Right lung (tissue), 5 donors: ENCODE data around the gene LHCGR. TPM values are rescaled to one million over a fixed set of nuclear protein-coding genes. Genes with fewer than 3 reads are reported as not detected.
"Not testable (repeated sequence)": the region's sequence is repeated elsewhere in the genome, so short reads cannot be mapped to it uniquely, and the experiment has no call there.

Experiments
- DNase-seq, 2 donors: peaks; one replicate each; pipeline ENCODE4 v3.0.0-alpha.2; 2013
- polyA plus RNA-seq, 5 donors: library from polyadenylated mRNA; unstranded; fragments of 120-200 nt; gene quantifications; one replicate each; pipeline versions ENCODE4 v1.2.1 to v1.2.3, GENCODE V29; 2013; ENCODE audit warnings: inconsistent platforms in 1 of 5, low replicate concordance in 1 of 5; ENCODE audit not compliant: insufficient read length in 5 of 5, insufficient read depth in 1 of 5

Gene LHCGR
- polyA plus RNA-seq, 5 donors: 0.06 to 0.21 (median 0.11) TPM; not detected in 1

DNA sequence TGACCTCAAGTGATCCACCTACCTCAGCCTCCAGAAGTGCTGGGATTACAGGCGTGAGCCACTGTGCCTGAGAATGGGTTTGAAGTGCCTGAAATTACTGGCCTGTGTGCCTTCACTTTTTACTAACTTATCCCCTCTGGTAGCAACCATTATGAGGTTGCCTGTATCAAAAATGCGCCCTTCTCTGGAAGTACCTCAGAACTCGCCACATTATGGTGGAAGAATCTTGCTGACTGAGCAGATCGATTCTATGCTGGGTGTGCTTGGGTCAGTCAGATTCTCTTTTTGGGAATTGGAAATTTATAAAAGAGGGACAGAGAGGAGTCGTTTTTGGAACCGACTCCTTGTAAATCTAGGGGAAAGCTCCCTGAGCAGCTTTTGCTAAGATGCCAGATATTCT lies 8.2 kb downstream of the LHCGR start:
- no peak for DNase-seq

DNA sequence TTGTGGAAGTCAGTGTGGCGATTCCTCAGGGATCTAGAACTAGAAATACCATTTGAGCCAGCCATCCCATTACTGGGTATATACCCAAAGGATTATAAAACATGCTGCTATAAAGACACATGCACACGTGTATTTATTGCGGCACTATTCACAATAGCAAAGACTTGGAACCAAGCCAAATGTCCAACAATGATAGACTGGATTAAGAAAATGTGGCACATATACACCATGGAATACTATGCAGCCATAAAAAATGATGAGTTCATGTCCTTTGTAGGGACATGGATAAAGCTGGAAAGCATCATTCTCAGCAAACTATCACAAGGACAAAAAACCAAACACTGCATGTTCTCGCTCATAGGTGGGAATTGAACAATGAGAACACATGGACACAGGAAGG lies 16.3 kb downstream of the LHCGR start:
- DNase-seq: not testable (repeated sequence)

DNA sequence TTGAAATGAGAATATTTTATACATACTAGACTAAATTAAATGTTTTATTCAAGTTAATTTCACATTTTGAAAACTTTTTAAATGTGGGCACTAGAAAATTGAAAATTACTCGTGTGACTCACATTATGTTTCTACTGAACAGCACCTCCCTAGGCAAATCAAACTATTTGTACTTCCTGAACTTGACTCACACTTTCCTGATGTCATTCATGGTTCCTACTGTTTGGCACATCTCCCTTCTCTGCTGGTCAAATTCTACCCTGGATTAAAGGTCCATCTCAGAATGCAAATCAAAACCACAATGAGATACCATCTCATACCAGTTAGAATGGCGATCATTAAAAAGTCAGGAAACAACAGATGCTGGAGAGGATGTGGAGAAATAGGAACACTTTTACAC lies 16.7 kb downstream of the LHCGR start:
- no peak for DNase-seq

DNA sequence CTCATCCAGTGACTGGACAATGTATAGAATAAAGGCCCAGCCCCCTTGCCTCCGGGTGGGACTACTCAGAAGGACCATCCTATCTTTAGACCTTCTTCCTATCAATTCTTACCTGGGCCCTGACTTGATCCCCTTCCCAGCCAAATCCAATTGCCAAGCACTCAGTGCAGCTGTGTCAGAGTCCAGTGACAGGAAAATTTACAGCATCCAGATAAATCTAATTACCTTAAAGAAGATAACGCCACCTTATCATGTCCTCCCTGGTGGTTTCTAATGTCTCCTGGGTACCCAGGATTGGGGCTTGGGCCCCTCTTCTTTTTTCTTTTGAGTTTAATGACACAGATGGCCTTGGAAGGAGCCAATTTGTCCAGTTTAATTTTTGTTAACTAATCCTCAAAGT lies 19.3 kb downstream of the LHCGR start:
- DNase-seq: no peak

DNA sequence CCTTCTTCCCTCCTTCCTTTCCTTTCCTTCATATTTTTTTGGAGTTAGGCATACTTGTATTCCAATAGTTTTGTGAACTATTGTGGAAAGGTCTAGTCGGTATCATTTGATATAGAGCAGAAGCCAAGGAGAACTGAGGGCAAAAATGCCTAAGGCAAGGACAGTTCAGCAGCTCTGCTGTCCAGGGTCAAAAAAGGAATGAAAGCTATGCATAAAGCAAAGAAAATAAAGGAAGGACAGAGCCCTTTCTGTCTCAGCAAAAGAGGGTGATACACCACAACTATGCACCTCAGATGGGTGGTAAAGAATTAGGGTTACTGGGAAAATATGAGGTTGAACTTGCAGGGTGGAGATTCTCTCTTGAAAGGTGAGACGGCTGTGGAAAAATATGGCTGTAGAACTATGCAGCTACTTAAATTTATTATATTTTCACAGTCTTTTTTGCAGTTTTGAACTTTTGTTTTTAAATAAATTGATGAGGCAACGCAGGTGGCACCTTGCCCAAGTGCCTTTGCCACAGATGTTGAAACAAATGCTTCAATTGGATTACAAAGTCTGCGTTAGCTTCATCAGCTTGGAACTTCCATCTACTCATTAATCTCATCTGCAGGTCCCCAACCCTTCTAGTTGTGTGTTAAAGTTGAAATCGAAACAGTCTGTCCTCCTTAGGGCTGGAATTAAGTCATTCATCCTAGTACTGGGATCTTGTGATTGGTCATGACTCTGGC lies 20.8 kb downstream of the LHCGR start:
- no peak for DNase-seq

DNA sequence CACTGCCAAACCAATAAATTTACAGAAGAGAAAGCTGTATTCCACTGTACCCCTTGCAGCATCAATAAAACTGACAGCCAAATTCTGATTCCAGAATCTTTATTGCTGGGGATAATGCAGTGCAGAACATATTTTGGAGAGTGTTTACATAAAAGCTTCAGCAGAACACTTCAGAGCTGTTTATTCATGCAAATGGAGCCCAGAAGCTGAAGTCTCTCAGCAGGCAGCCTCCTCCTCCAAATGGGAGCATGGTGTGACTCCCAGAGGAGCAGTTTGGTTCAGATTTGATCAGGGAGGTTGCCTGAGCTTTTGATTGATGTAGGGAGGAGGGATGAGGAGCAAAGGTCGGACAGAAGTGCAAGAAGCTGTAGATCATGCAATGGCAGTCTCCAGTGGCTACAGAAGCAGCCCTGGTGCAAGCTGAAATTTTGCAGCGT lies 22.4 kb downstream of the LHCGR start:
- no peak for DNase-seq

DNA sequence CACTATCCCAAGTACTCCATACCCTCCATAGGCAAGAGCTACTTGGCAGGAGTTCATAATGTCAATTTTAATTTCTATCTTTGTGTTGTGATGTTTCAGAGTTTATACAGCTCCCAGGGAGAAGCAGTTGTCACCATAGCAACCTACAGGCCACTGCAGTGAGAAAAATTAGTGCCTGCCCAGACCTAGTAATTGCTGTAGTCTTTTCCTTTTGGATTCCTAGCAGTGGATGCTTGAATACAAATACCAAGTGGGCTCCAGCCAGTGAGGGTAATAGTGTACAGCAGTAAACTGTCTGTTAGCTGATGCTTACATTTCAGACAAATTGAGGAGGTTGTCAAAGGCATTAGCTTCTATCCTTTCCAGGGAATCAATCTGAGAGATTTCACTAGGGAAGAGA lies 26.7 kb downstream of the LHCGR start:
- DNase-seq: no peak

DNA sequence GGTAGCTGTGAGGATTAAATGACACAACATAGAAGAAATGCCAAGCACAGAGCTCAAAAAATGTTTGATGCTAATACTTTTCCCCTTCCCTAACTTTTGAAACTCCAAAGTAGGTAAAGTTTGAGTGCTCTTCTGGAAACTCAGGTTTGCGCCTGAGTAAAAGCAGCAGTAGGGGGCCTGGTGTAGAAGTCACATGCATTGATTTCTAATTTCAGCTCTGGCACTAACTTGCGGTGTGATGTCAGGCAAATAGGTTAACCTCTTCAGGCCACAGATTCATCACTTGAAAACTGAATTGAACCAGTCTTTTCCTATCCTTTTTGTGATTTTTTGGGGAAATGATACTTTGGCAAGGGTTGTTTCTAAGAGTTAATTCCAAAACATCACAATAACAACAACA lies 27.2 kb downstream of the LHCGR start:
- no peak for DNase-seq

DNA sequence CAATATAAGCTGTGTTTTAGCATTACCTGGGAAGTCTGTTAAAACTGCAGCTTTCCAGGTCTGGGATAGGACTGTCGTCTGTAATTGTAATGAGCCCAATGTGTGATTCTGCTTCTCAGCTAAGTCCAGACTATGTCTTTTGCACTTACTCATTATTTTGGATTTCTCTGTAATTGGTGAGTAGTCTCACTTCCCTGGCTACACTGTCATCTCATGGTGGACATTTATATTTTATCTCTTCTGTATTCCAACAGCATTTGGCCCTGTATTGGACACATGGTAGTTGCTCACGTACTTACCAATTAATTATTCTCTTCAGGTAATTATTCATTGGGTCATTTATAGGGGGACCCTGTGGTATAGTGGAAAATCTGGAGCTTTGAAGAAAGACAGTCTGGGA lies 28.0 kb downstream of the LHCGR start:
- DNase-seq: no peak

DNA sequence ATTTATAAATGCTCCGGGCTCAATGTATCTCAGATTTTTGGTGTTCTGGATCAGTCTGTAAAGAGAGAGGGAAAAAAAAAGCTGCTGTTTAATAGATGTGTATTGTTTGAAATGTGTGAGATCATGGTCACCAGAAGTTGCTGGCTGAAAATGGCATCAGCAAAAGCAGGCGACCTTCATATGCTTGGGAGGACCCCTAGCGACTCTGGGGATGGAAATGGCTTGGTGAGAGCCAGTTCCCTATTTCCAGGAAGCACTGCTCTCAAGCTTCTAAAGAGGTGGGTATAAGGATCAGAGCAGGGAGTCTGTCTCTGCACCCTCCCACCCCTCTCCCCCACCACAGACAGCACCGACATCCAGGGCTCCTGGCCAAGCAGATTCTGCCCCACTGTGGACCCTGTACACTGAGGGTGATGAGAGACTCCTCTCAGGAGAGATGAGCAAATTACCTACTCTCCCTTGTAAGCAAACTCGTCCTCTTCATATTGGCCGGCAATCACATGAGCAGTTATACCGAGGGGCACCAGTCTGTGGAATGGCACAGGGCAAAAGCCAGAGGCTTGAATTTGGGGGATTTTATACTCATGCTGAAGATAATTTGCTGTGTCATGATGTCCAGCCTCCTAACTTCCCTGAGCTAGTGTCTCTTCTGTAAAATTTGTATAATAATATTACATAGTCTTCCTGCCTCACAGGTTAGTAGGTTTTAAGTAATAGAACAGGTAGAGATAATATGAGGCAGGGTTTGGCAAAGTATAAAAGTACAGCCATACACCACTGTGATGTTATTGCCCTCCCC lies 29.6 kb downstream of the LHCGR start:
- no peak for DNase-seq

DNA sequence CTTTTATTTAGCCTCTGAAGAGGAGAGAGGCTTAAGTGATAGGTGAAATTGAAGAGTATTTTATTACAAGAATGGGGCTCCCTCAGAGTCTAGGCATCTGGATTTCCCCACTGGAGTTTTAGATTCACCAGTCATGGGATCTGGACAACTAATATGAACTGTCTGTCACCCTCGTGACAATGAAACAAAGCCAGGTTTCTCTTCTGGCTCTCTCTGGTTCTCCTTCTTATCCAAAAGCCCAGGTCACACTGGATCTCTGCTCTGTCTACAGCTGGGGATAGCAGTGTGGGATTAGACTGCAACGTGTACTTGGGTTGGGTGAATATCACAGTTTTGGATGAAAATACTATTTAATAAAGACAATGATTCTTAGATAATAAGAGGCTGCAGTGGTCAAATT lies 31.2 kb downstream of the LHCGR start:
- DNase-seq: no peak

DNA sequence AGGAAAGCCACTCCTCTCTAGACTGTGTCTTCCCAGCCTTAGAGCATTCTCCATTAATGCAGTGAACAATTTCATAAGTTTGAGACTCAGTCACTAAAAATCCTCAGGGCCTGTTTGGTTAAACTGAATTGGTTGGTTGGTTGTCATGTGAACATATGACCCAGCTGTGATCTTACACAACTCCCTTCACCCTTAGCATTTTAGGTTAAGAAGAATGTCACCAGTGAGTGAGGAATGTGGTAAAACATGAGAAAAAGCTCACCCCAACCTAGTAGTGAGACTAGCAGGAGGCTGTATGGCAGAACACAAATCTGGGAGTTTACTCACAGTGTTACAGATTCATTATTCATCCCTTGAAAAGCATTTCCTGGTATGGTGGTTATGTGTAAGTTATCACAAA lies 32.4 kb downstream of the LHCGR start:
- no peak for DNase-seq

DNA sequence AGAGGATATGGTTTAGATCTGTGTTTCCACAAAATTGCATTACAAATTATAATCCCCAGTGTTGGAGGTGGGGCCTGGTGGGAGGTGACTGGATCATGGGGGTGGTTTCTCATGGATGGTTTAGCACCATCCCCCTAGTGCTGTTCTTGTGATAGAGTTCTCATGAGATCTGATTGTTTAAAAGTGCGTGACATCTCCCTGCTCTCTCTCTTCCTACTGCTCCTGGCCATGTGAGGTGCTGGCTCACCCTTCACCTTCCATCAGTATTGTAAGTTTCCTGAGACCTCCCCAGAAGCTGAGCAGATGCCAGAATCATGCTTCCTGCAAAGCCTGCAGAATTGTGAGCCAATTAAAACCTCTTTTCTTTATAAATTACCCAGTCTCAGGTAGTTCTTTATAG lies 33.1 kb downstream of the LHCGR start:
- DNase-seq: no peak

DNA sequence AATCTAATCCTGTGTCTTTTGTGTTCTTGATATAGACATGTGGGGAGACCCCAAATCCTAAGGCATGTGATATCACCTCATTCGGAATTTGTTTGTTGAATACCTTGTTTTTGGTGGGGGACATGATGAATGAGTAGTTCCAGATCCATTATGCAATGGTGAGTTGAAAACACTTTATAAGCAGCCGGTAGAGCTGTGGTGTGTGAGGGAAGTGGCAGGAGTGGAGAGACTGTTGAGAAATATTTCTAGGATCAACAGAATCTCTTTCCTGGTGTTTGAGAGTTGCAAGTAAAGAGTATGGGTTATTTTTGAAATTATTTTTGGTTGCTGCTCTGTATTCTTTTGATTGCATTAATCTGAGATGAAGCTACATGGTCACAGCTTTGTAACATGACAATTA lies 34.4 kb downstream of the LHCGR start:
- no peak for DNase-seq

DNA sequence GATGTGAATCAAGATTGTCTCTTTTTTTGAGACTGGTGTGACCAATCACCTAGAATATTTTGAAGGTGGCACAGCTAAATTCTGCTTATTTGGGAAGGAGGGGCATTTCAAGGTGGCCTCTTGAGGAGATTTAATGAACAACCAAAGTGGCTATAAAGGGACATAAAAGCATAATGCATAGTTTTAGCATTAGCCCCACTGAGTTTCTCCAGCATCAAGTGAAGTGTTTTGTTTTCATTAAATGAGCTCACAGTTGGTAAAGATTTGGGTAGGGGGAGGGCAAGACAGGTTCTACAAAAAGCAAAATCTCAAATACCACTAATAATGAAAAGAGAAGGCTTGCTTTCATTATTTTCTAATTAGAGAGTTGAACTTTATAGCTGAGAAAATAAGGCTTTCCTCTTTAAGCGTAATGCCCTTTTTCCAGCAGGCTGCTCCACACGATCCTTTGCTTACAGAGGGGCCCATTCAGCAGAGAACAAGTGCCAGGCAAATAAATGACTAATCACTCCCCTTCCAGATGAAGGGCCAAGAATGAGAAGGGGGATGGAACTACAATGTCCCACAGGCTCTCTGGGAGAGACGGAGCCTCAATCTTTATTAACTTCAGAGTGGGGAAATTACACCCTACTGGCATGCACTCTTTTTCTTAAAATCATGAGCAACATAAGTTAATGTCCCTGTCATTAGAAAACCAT lies 35.9 kb downstream of the LHCGR start:
- peak in 1 of 2 donors; percentile 31 for DNase-seq

DNA sequence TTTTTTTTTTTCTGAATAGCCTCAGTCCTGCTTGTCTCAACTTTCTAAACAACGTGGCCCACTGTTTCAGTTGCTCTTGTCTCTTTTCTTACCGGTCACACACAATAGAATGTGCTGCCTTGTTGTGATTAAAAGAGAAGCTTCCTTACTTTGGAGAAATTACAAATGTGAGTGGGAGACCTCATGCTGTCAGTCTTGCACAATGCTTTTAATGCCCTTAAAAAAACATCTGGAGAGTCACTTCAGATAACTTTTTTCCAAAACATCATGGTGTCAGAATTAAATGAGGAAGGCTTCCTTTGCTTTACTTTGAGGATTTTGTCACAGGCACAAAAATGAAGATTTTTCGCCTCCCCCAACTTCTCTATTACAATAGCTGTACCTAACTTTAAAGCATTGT lies 37.7 kb downstream of the LHCGR start:
- no peak for DNase-seq

DNA sequence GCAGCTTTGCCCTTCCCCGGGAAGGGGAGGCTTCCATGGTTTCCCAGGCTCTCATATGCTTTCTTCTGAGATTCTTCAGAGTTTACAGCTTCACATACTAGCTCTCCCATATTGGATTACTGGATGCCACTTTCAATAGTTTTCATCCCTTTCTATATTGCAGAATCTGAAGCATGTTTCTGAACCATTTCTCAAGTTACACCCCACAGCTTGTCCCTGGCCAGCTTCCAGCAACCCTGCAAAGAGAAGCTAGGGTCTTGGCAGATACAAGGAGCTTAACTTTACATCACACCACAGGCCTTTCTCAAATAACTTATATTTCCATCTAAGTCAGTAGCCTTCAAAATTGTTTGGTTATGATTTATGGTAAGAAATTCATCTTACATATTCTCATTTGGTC lies 39.6 kb downstream of the LHCGR start:
- DNase-seq: peak; percentile 52 to 55

DNA sequence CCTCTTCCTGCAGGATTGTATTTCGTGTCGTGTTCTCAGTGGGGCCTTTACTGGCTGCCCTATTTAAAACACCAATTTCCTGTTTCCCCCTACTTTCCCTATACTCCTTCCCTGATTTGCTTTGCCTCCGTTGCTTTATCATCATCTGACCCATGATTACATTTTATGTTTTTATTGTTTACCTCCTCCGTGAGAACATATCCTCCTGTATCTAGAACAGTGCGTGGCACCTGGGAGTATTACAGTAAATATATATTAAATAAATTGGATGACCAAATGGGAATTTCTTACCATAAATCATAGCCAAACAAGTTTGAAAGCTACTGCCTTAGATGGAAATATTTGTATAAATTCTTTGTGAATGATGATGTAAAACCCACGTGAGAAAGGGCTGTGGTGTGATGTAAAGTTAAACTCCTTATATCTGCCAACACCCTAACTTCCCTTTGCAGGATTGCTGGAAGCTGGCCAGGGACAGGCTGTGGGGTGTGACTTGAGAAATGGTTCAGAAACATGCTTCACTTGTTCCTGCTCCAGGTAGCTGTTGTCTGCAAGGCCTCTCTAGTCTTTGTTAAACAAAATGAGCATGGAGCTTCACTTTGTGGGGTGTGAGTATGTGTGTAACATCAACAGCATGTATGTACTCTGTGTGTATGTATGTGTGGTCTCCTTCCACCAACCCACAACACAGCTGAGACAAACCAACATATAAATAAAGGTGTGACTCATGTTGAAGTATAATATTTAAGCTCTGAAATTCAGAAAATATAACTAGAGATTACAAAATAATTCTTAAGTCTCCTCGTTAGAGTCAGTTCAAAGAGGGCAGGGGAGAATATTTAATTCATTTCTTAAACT lies 40.3 kb downstream of the LHCGR start:
- no peak for DNase-seq

DNA sequence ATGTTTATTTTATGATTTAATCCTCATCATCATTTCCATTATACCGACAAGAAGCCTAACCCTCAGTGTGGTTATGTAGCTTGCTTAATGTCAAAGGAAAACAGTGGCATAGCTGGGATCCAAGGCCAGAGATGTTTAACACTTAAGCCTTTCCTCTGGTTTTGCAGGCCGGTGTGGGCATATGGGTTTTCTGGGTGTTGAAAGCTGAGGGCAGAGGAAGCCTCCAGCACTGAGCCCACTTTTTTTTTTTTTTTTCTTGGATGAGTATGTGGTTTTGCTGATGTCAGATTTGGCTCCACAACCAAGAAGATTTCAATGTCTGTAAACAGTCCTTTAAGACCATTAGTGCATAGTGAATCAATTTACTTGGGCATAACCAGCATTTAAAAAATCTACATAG lies 41.3 kb downstream of the LHCGR start:
- DNase-seq: no peak

DNA sequence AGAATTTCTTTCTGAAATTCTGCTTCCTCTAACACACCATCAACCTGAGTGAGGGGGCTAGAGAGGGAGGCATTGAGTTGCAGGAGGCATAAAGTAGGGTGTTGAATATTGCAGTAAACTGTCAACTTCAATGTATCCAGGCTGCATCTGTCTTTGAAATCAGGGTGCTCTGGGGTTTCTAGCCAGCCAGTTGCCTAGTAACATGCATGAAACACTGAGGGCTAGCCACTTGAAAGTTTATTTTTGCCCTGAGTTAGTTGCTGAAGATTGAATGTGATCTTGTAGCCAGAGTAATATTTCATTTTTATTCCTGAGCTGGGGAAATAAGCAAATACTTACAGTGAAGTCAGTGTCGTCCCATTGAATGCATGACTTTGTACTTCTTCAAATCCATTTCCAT lies 41.9 kb downstream of the LHCGR start:
- DNase-seq: no peak

DNA sequence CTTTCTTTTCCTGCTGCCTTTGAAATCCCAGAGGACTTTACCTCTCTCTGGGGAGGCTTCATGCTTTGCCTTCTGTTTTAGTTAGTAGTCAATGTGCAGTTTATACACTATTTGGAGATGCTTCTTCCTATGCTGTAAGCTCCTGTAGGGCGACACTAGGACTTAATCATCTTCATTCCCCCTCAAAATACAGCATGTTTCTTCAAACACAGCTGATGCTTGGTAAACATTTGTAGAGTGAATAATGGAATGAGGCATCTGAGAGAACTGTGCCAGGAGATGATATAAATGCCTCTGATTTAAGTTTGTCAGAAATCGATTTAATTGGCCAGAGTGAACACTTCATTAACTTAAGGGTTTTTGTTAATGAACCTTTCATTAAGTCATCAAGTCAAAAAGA lies 43.4 kb downstream of the LHCGR start:
- DNase-seq: no peak

DNA sequence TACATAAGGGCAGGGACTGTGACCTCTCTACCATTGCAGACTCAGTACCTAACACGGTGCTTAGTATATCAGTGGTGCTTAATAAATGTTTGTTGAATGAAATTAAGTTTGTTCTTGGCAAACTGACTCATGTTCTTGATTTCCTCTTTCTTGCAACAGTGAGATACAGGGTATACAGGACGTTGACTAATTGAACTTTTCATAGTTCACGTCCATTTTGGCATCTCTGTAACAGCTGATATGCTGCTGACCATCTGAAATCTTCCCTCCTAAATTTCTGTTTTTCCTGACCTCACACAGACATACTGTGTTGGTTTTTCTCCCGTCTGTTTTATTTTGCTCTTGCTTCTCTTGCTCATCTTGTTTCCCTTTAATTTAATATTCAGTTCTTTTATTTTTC lies 44.2 kb downstream of the LHCGR start:
- DNase-seq: no peak
